ENCODE results near the gene VCX3B. TPM values are rescaled to one million over a fixed set of nuclear protein-coding genes. Genes with fewer than 3 reads are reported as not detected.
"Not testable (repeated sequence)": the region's sequence is repeated elsewhere in the genome, so short reads cannot be mapped to it uniquely, and the experiment has no call there.

Gene VCX3B
- total RNA-seq, 1 experiment from 2014 or later, result not detected

GRCh38 chrX:8455557-8455956, 9.1 kb upstream of the VCX3B start:
- DNase-seq, result no peak
- CTCF ChIA-PET, result no interaction called here
- intact Hi-C loops (cut with micrococcal nuclease; ENCODE audit: unreplicated experiment), result no loop called here
- Mint-ChIP-seq H3K27ac (ENCODE audit: unreplicated experiment) (no peak overlapping the region), H3K27me3 (ENCODE audit: unreplicated experiment) (no peaks in the 10 kb centered on the region), H3K9me3 (ENCODE audit: low read depth, unreplicated experiment) (peaks cover 10% of the 10 kb centered on the region), H3K4me1 (ENCODE audit: low read depth, unreplicated experiment) (no peaks in the 10 kb centered on the region), H3K36me3 (ENCODE audit: insufficient read depth, unreplicated experiment) (no peaks in the 10 kb centered on the region), H3K4me3 (ENCODE audit: low read depth, unreplicated experiment) (no peak overlapping the region)
- no TSS peak for BruUV-seq (replicated peaks)
- TF ChIP-seq, protein P1, sequence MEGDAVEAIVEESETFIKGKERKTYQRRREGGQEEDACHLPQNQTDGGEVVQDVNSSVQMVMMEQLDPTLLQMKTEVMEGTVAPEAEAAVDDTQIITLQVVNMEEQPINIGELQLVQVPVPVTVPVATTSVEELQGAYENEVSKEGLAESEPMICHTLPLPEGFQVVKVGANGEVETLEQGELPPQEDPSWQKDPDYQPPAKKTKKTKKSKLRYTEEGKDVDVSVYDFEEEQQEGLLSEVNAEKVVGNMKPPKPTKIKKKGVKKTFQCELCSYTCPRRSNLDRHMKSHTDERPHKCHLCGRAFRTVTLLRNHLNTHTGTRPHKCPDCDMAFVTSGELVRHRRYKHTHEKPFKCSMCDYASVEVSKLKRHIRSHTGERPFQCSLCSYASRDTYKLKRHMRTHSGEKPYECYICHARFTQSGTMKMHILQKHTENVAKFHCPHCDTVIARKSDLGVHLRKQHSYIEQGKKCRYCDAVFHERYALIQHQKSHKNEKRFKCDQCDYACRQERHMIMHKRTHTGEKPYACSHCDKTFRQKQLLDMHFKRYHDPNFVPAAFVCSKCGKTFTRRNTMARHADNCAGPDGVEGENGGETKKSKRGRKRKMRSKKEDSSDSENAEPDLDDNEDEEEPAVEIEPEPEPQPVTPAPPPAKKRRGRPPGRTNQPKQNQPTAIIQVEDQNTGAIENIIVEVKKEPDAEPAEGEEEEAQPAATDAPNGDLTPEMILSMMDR (IDR thresholded peaks at IDR 0.05; ENCODE audit: unreplicated experiment), result no peak

GRCh38 chrX:8462488-8462887, 2.1 kb upstream of the VCX3B start:
- BruUV-seq (replicated peaks), result no TSS peak
- CTCF ChIA-PET, result no interaction called here
- TF ChIP-seq, protein P1 (IDR thresholded peaks at IDR 0.05; ENCODE audit: unreplicated experiment), result no peak

DNA sequence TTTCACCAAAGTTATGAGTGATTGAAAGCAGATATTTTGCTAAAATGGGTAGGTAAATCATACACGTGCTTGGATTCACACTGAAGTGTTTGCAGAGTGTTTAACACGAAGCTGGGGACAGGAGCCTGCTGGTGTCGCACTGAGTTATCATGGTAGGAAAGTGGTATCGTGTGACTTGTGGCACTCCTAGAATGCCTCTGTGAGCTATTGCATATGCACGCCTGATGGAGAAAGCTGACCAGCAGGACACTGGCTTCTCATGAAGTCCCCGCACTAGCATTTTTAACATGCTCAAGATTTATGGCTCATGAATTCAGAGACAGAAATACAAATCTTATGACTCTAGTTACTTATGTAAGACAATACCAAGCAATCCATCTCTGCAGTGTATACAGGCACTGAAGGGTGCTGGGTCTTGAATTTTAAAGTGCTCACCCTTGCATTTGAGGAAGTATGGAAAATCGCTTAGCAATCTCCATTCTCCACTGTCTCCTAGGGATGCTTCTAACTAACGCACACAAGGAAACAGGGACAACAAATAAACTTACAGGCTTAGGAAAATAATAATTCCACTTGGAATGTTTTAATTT, 19.8 kb downstream of the VCX3B start:
- Mint-ChIP-seq H3K27me3 (ENCODE audit: unreplicated experiment) (no peaks in the 10 kb centered on the region), H3K4me1 (ENCODE audit: low read depth, unreplicated experiment) (no peaks in the 10 kb centered on the region), H3K9me3 (ENCODE audit: low read depth, unreplicated experiment) (peaks cover 11% of the 10 kb centered on the region), H3K36me3 (ENCODE audit: insufficient read depth, unreplicated experiment) (no peaks in the 10 kb centered on the region), H3K4me3 (ENCODE audit: low read depth, unreplicated experiment) (no peak overlapping the region), H3K27ac (ENCODE audit: unreplicated experiment) (no peak overlapping the region)
- intact Hi-C loops (cut with micrococcal nuclease; ENCODE audit: unreplicated experiment), result no loop called here
- CTCF ChIA-PET, result no interaction called here
- TF ChIP-seq, protein P1 (IDR thresholded peaks at IDR 0.05; ENCODE audit: unreplicated experiment), result no peak
- BruUV-seq (replicated peaks), result no TSS peak
- DNase-seq, result no peak

More at GRCh38 chrX:8462488-8462887, 2.1 kb upstream of the VCX3B start:
- Mint-ChIP-seq H3K27me3 (ENCODE audit: unreplicated experiment) (no peaks in the 10 kb centered on the region), H3K9me3 (ENCODE audit: low read depth, unreplicated experiment) (peaks cover 7% of the 10 kb centered on the region), H3K36me3 (ENCODE audit: insufficient read depth, unreplicated experiment) (no peaks in the 10 kb centered on the region), H3K4me3 (ENCODE audit: low read depth, unreplicated experiment) (no peak overlapping the region), H3K27ac (ENCODE audit: unreplicated experiment) (no peak overlapping the region), H3K4me1 (ENCODE audit: low read depth, unreplicated experiment) (no peaks in the 10 kb centered on the region)
- intact Hi-C loops (cut with micrococcal nuclease; ENCODE audit: unreplicated experiment), result no loop called here
- DNase-seq, result no peak

- BruUV-seq (replicated peaks); H3K36me3 Mint-ChIP-seq (ENCODE audit: insufficient read depth, unreplicated experiment); H3K9me3 Mint-ChIP-seq (ENCODE audit: low read depth, unreplicated experiment); H3K4me3 Mint-ChIP-seq (ENCODE audit: low read depth, unreplicated experiment); H3K27ac Mint-ChIP-seq (ENCODE audit: unreplicated experiment); H3K27me3 Mint-ChIP-seq (ENCODE audit: unreplicated experiment); H3K4me1 Mint-ChIP-seq (ENCODE audit: low read depth, unreplicated experiment); DNase-seq; intact Hi-C loops (cut with micrococcal nuclease; ENCODE audit: unreplicated experiment); CTCF ChIA-PET: not testable (repeated sequence)
Observed at GRCh38 chrX:8495036-8495435, 30.4 kb downstream of the VCX3B start.

GRCh38 chrX:8500203-8500602, 35.6 kb downstream of the VCX3B start:
- intact Hi-C loops (cut with micrococcal nuclease; ENCODE audit: unreplicated experiment), result no loop called here
- no peak for DNase-seq
- Mint-ChIP-seq H3K4me1 (ENCODE audit: low read depth, unreplicated experiment) (no peaks in the 10 kb centered on the region), H3K27me3 (ENCODE audit: unreplicated experiment) (no peaks in the 10 kb centered on the region), H3K27ac (ENCODE audit: unreplicated experiment) (no peak overlapping the region), H3K9me3 (ENCODE audit: low read depth, unreplicated experiment) (peaks cover 7% of the 10 kb centered on the region), H3K4me3 (ENCODE audit: low read depth, unreplicated experiment) (no peak overlapping the region), H3K36me3 (ENCODE audit: insufficient read depth, unreplicated experiment) (no peaks in the 10 kb centered on the region)
- no TSS peak for BruUV-seq (replicated peaks)
- CTCF ChIA-PET, result no interaction called here
- TF ChIP-seq, protein P1 (IDR thresholded peaks at IDR 0.05; ENCODE audit: unreplicated experiment), result no peak

DNA sequence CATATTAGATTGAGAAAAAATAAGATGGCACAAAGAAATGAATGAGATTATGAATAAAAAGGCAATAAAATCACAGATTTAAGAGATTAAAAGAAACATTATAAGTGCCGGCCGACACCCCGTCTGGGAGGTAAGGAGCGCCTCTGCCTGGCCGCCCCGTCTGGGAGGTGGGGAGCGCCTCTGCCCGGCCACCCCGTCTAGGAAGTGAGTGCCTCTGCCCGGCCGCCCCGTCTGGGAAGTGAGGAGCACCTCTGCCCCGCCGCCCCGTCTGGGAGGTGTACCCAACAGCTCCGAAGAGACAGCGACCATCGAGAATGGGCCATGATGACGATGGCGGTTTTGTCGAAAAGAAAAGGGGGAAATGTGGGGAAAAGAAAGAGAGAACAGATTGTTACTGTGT, 37.5 kb downstream of the VCX3B start:
- DNase-seq; H3K27ac Mint-ChIP-seq (ENCODE audit: unreplicated experiment); H3K27me3 Mint-ChIP-seq (ENCODE audit: unreplicated experiment); intact Hi-C loops (cut with micrococcal nuclease; ENCODE audit: unreplicated experiment); CTCF ChIA-PET; BruUV-seq (replicated peaks); H3K4me1 Mint-ChIP-seq (ENCODE audit: low read depth, unreplicated experiment); H3K9me3 Mint-ChIP-seq (ENCODE audit: low read depth, unreplicated experiment); H3K4me3 Mint-ChIP-seq (ENCODE audit: low read depth, unreplicated experiment); H3K36me3 Mint-ChIP-seq (ENCODE audit: insufficient read depth, unreplicated experiment): not testable (repeated sequence)

Measured in Calu3 (cell line).